ENCODE data around the gene PGBD1. TPM values are rescaled to one million over a fixed set of nuclear protein-coding genes. Genes with fewer than 3 reads are reported as not detected.

The PGBD1 gene
- total and polyA plus RNA-seq, 2 donors from 2014 or later: 3.0 to 3.1 TPM

DNA sequence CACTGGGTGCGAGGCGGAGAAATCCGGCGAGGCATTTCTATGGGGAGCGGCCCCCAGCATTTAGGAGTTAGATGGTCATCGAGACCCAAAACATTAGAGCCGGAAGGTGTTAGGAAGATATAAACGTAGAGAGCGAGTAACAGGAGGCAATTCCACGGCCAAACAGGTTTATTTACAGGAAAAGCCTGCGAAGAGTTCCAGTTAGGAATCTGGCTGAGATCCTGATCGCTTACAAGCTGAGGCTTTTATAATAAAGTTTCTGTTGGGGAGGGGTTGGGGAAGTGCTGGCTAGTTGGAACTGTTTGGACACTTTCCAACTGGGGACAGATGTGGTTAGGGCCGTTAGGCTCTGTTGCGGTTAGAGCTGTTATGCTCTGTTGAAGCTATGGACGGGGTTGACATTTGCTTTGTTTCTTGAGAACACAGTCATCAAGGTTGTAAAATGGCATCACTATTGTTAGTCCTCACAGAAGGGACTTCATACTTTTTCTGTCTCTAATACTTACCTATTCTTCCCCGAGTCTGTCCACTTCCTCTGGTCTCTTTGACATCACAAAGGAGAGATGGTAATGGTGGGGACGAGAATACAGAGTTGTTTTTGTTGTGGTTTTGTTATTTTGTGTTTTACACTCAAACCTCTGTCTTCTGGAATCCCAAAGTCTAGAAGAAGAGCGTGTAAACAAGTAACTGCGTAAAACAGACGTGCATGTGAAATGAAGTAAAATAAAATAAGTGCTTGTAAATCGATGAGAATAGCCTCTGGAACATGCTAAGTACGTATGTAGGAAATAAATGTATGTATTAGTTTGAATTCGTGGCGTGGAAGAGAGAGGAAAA lies 55.1 kb downstream of the PGBD1 start:
- intact Hi-C loops (cut with DNase I): no loop called here
- FAIRE-seq (no peak), DNase-seq (peak in 4 of 5 donors; percentile 57 to 93 (median 79))
- no peak for TF ChIP-seq CTCF (IDR thresholded peaks at IDR 0.05; ENCODE audit: borderline replicate concordance, extremely low read depth, insufficient read depth)
- H3K9ac ChIP-seq (ENCODE audit: low read length in 3 of 3): peak overlapping the region; percentile 94 to 98 (median 95)
- H3K4me1 ChIP-seq (ENCODE audit: control insufficient read depth in 2 of 3, insufficient read depth in 2 of 3, low read depth in 1 of 3, low read length in 3 of 3): peaks cover 0 to 7% (median 7%) of the 10 kb centered on the region in 3 donors
- H3K27ac ChIP-seq (ENCODE audit: low read depth in 2 of 2, low read length in 2 of 2): peak overlapping the region; percentile 98 to 99
- H3K9me3 ChIP-seq (ENCODE audit: control insufficient read depth in 2 of 3, insufficient read depth in 1 of 3, low read length in 3 of 3): no peaks in the 10 kb centered on the region
- no peaks in the 10 kb centered on the region for H3K36me3 ChIP-seq (ENCODE audit: control insufficient read depth in 2 of 3, insufficient read depth in 3 of 3, low read length in 3 of 3)
- H3K27me3 ChIP-seq (ENCODE audit: control insufficient read depth, insufficient read depth, low read length): no peaks in the 10 kb centered on the region
- peak overlapping the region; percentile 86 to 96 (median 88) for H3K4me3 ChIP-seq (ENCODE audit: low read length in 3 of 3)

DNA sequence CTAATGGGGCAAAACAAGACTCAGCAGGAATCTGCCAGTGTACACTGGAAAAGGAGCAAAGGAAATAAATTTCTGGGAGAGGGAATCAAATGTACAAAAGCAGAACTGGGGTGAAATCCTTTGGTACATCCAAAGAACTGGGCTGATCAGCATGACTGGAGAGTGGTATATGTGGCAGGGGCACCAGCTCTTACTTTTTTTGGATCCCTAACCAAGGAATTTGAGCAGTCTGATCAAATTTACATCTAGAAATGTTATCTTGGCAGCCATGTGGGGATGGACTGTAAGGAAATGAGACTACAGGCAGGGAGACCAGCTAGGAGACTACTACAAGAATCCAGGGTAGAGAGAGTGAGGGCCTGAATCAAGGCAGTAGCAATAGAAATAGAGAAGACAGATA lies 55.7 kb downstream of the PGBD1 start:
- intact Hi-C loops (cut with DNase I): no loop called here

GRCh38 chr6:28340310-28341095 lies 59.1 kb downstream of the PGBD1 start:
- Histone ChIP-seq H3K27me3 (ENCODE audit: control insufficient read depth, insufficient read depth, low read length) (no peaks in the 10 kb centered on the region), H3K36me3 (ENCODE audit: control insufficient read depth in 2 of 3, insufficient read depth in 3 of 3, low read length in 3 of 3) (no peaks in the 10 kb centered on the region), H3K4me3 (ENCODE audit: low read length in 3 of 3) (no peak overlapping the region), H3K9ac (ENCODE audit: low read length in 3 of 3) (no peak overlapping the region), H3K9me3 (ENCODE audit: control insufficient read depth in 2 of 3, insufficient read depth in 1 of 3, low read length in 3 of 3) (no peaks in the 10 kb centered on the region), H3K27ac (ENCODE audit: low read depth in 2 of 2, low read length in 2 of 2) (no peak overlapping the region), H3K4me1 (ENCODE audit: control insufficient read depth in 2 of 3, insufficient read depth in 2 of 3, low read depth in 1 of 3, low read length in 3 of 3) (peaks cover 0 to 7% (median 7%) of the 10 kb centered on the region in 3 donors)
- no peak for FAIRE-seq
- no peak for TF ChIP-seq CTCF (IDR thresholded peaks at IDR 0.05; ENCODE audit: borderline replicate concordance, extremely low read depth, insufficient read depth)
- intact Hi-C loops (cut with DNase I): no loop called here
- DNase-seq: no peak

More for the DNA sequence above, 55.7 kb downstream of the PGBD1 start:
- FAIRE-seq (no peak), DNase-seq (peak in 2 of 5 donors; percentile 13 to 52)
- H3K9ac ChIP-seq (ENCODE audit: low read length in 3 of 3): peak overlapping the region; percentile 94 to 98 (median 95)
- no peaks in the 10 kb centered on the region for H3K9me3 ChIP-seq (ENCODE audit: control insufficient read depth in 2 of 3, insufficient read depth in 1 of 3, low read length in 3 of 3)
- no peaks in the 10 kb centered on the region for H3K36me3 ChIP-seq (ENCODE audit: control insufficient read depth in 2 of 3, insufficient read depth in 3 of 3, low read length in 3 of 3)
- H3K27ac ChIP-seq (ENCODE audit: low read depth in 2 of 2, low read length in 2 of 2): peak overlapping the region in 1 of 2 donors; percentile 99
- H3K4me3 ChIP-seq (ENCODE audit: low read length in 3 of 3): peak overlapping the region; percentile 86 to 96 (median 88)
- peaks cover 0 to 7% (median 7%) of the 10 kb centered on the region in 3 donors for H3K4me1 ChIP-seq (ENCODE audit: control insufficient read depth in 2 of 3, insufficient read depth in 2 of 3, low read depth in 1 of 3, low read length in 3 of 3)
- no peaks in the 10 kb centered on the region for H3K27me3 ChIP-seq (ENCODE audit: control insufficient read depth, insufficient read depth, low read length)
- no peak for TF ChIP-seq CTCF (IDR thresholded peaks at IDR 0.05; ENCODE audit: borderline replicate concordance, extremely low read depth, insufficient read depth)

All from kidney (tissue), 14 donors.